Liver (tissue), 9 donors: ENCODE measurements around the gene TP53INP2. TPM values are rescaled to one million over a fixed set of nuclear protein-coding genes. Genes with fewer than 3 reads are reported as not detected.

Experiments used
- DNase-seq: peaks from one replicate; pipeline ENCODE4 v3.0.0-alpha.2; 2017; ENCODE audit warnings: low spot score
- H3K27ac ChIP-seq, 2 donors: one replicate each; pipeline ENCODE4 v1.7.0; 2013; ENCODE audit warnings: inconsistent platforms in 2 of 2, low read length in 2 of 2, control low read depth in 1 of 2, low read depth in 1 of 2, mild to moderate bottlenecking in 1 of 2
- H3K27me3 ChIP-seq, 4 donors: one replicate each; pipeline versions ENCODE4 v1.6.1 to v1.7.0; 2013; ENCODE audit warnings: low read length in 3 of 4, inconsistent platforms in 1 of 4, mild to moderate bottlenecking in 1 of 4, moderate library complexity in 1 of 4; ENCODE audit not compliant: control insufficient read depth in 4 of 4, insufficient read depth in 4 of 4
- H3K36me3 ChIP-seq, 4 donors: one replicate each; pipeline versions ENCODE4 v1.6.1 to v1.7.0; 2013; ENCODE audit warnings: low read length in 3 of 4, mild to moderate bottlenecking in 3 of 4, low read depth in 1 of 4, moderate library complexity in 1 of 4; ENCODE audit not compliant: control insufficient read depth in 4 of 4, insufficient read depth in 3 of 4
- H3K4me1 ChIP-seq, 4 donors: one replicate each; pipeline versions ENCODE4 v1.6.1 to v1.7.0; 2013; ENCODE audit warnings: low read length in 3 of 4, mild to moderate bottlenecking in 3 of 4, moderate library complexity in 1 of 4; ENCODE audit not compliant: control insufficient read depth in 4 of 4, insufficient read depth in 4 of 4
- H3K4me3 ChIP-seq, 3 donors: one replicate each; pipeline versions ENCODE4 v1.6.1 to v1.7.0; 2013; ENCODE audit warnings: low read length in 3 of 3, control low read depth in 1 of 3, low read depth in 1 of 3, mild to moderate bottlenecking in 1 of 3
- H3K9ac ChIP-seq, 2 donors: one replicate each; pipeline ENCODE4 v1.7.0; 2013; ENCODE audit warnings: low read length in 2 of 2, mild to moderate bottlenecking in 2 of 2, moderate library complexity in 2 of 2, control low read depth in 1 of 2, low read depth in 1 of 2
- H3K9me3 ChIP-seq, 4 donors: one replicate each; pipeline versions ENCODE4 v1.6.1 to v1.7.0; 2013; ENCODE audit warnings: low read length in 3 of 4; ENCODE audit not compliant: control insufficient read depth in 4 of 4
- CTCF ChIP-seq: fragments of 150-350 bp; IDR thresholded peaks from 2 replicates; pipeline ENCODE4 v1.5.1; 2017; ENCODE audit warnings: improper control_type of control experiment, low read depth, low read length; ENCODE audit not compliant: missing input control
- FOXA1 ChIP-seq: IDR thresholded peaks from 2 replicates; pipeline ENCODE4 v1.6.1; 2016; ENCODE audit warnings: antibody characterized with exemption
- FOXA2 ChIP-seq: IDR thresholded peaks from 2 replicates; pipeline ENCODE4 v1.6.1; 2016; ENCODE audit warnings: antibody characterized with exemption
- GABPA ChIP-seq, 2 donors: IDR thresholded peaks in 1 of 2; conservative IDR thresholded peaks in 1 of 2; 2 replicates each; pipeline ENCODE4 v1.6.1; 2016; ENCODE audit warnings: antibody characterized with exemption in 2 of 2, mild to moderate bottlenecking in 1 of 2, moderate library complexity in 1 of 2
- HNF4A ChIP-seq, 2 donors: conservative IDR thresholded peaks; 2 replicates each; pipeline ENCODE4 v1.6.1; 2016; ENCODE audit warnings: antibody characterized with exemption in 2 of 2, mild to moderate bottlenecking in 2 of 2
- HNF4G ChIP-seq: IDR thresholded peaks from 2 replicates; pipeline ENCODE4 v1.6.1; 2016; ENCODE audit warnings: antibody characterized with exemption
- JUND ChIP-seq, 2 donors: IDR thresholded peaks; 2 replicates each; pipeline ENCODE4 v1.6.1; 2016; ENCODE audit warnings: antibody characterized with exemption in 2 of 2
- MAX ChIP-seq: IDR thresholded peaks from 2 replicates; pipeline ENCODE4 v1.6.1; 2016; ENCODE audit warnings: antibody characterized with exemption
- NR2F2 ChIP-seq: IDR thresholded peaks from 2 replicates; pipeline ENCODE4 v1.6.1; 2016; ENCODE audit warnings: antibody characterized with exemption
- RAD21 ChIP-seq, 2 donors: IDR thresholded peaks; 2 replicates each; pipeline ENCODE4 v1.6.1; 2016; ENCODE audit warnings: antibody characterized with exemption in 2 of 2, mild to moderate bottlenecking in 2 of 2
- RXRA ChIP-seq, 2 donors: IDR thresholded peaks; 2 replicates each; pipeline ENCODE4 v1.6.1; 2017 to 2018; ENCODE audit warnings: antibody characterized with exemption in 2 of 2, mild to moderate bottlenecking in 1 of 2
- SP1 ChIP-seq: IDR thresholded peaks from 2 replicates; pipeline ENCODE4 v1.6.1; 2018; ENCODE audit warnings: antibody characterized with exemption, mild to moderate bottlenecking
- TAF1 ChIP-seq: conservative IDR thresholded peaks from 2 replicates; pipeline ENCODE4 v1.6.1; 2016; ENCODE audit warnings: antibody characterized with exemption, mild to moderate bottlenecking
- YY1 ChIP-seq: IDR thresholded peaks from 2 replicates; pipeline ENCODE4 v1.6.1; 2016; ENCODE audit warnings: antibody characterized with exemption, mild to moderate bottlenecking
- whole genome bisulfite sequencing: extraction: QIAGEN DNeasy Blood & Tissue Kit; methylation state at CpG from one replicate; pipeline ENCODE4 v1.1.7; 2013; 5-methylcytosine and 5-hydroxymethylcytosine counted together
- polyA plus RNA-seq, 2 donors: library from polyadenylated mRNA; stranded (reverse) in 1 of 2; unstranded in 1 of 2; fragments of 200-250 nt in 1 of 2; fragments of >200 nt in 1 of 2; fragmentation: Nextera tagmentation in 1 of 2; extraction: Ambion mirVana in 1 of 2; gene quantifications; one replicate each; pipeline versions ENCODE4 v1.2.1 to v1.2.3, GENCODE V29; 2013 to 2015
- total RNA-seq, 2 donors: library from RNA; depleted of rRNA; stranded (reverse); fragments of >200 nt; gene quantifications; one replicate each; pipeline ENCODE4 v1.2.3, GENCODE V29; 2014
- TF ChIP-seq, protein P1 (sequence below): IDR thresholded peaks from 2 replicates; pipeline ENCODE4 v1.6.1; 2016; ENCODE audit warnings: antibody characterized with exemption
- donor health status: healthy.
- donor health status: healthy.
- donor health status: healthy.
- donor health status: healthy.
- donor health status: healthy.

Gene TP53INP2
- total and polyA plus RNA-seq, 4 donors = 3.0 to 14.5 (median 7.0) TPM

GRCh38 chr20:34675561-34675960, 28.6 kb upstream of the TP53INP2 start:
- H3K4me1 ChIP-seq = peaks cover 3 to 11% (median 9%) of the 10 kb centered on the region in 4 donors
- no peaks in the 10 kb centered on the region for H3K36me3 ChIP-seq
- no peak for TF ChIP-seq CTCF
- TF ChIP-seq FOXA2 = no peak
- TF ChIP-seq MAX = no peak
- no peak overlapping the region for H3K4me3 ChIP-seq
- H3K9ac ChIP-seq = no peak overlapping the region
- no peak overlapping the region for H3K27ac ChIP-seq
- DNase-seq = no peak
- H3K9me3 ChIP-seq = no peaks in the 10 kb centered on the region
- WGBS = 43% methylated on average over 3 of the region's 3 CpGs
- no peaks in the 10 kb centered on the region for H3K27me3 ChIP-seq

GRCh38 chr20:34675993-34676641, 28.0 kb upstream of the TP53INP2 start:
- H3K36me3 ChIP-seq = no peaks in the 10 kb centered on the region
- peak overlapping the region; percentile 4 to 71 for H3K9ac ChIP-seq
- H3K27me3 ChIP-seq = no peaks in the 10 kb centered on the region
- WGBS = under 1% methylated on average over 14 of the region's 14 CpGs
- peak overlapping the region; percentile 86 to 89 for H3K27ac ChIP-seq
- no peak for TF ChIP-seq HNF4A (conservative IDR thresholded peaks at IDR 0.05)
- TF ChIP-seq NR2F2 = no peak
- TF ChIP-seq CTCF = no peak
- no peaks in the 10 kb centered on the region for H3K9me3 ChIP-seq
- peak overlapping the region; percentile 73 to 94 (median 94) for H3K4me3 ChIP-seq
- DNase-seq = no peak
- H3K4me1 ChIP-seq = peaks cover 3 to 11% (median 9%) of the 10 kb centered on the region in 4 donors

GRCh38 chr20:34676642-34677373, 27.3 kb upstream of the TP53INP2 start, which contains the start of gene PIGU:
TSS of gene PIGU (minus strand) at chr20:34677092. CDS start at chr20:34677085, 7 bp downstream.
- Histone ChIP-seq H3K4me3 (peak within 1 kb of the TSS; percentile 81 to 94 (median 94)), H3K27me3 (no peaks in the 10 kb centered on the region), H3K27ac (peak within 1 kb of the TSS; percentile 86 to 89), H3K9me3 (no peaks in the 10 kb centered on the region), H3K9ac (peak within 1 kb of the TSS; percentile 47 to 71), H3K36me3 (no peaks in the 10 kb centered on the region), H3K4me1 (peaks cover 3 to 11% (median 9%) of the 10 kb centered on the region in 4 donors)
- WGBS = under 1% methylated on average over 64 of the region's 64 CpGs
- peak; percentile 93 for DNase-seq
- TF ChIP-seq RAD21 (IDR thresholded peaks at IDR 0.05) = peak; percentile 51 to 65
- no peak for TF ChIP-seq HNF4A (conservative IDR thresholded peaks at IDR 0.05)
- peak; percentile 70 to 89 for TF ChIP-seq RXRA (IDR thresholded peaks at IDR 0.05)
- TF ChIP-seq, protein P1, sequence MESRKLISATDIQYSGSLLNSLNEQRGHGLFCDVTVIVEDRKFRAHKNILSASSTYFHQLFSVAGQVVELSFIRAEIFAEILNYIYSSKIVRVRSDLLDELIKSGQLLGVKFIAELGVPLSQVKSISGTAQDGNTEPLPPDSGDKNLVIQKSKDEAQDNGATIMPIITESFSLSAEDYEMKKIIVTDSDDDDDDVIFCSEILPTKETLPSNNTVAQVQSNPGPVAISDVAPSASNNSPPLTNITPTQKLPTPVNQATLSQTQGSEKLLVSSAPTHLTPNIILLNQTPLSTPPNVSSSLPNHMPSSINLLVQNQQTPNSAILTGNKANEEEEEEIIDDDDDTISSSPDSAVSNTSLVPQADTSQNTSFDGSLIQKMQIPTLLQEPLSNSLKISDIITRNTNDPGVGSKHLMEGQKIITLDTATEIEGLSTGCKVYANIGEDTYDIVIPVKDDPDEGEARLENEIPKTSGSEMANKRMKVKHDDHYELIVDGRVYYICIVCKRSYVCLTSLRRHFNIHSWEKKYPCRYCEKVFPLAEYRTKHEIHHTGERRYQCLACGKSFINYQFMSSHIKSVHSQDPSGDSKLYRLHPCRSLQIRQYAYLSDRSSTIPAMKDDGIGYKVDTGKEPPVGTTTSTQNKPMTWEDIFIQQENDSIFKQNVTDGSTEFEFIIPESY = no peak
- peak; percentile 15 for TF ChIP-seq CTCF
- peak in 1 of 2 donors; percentile 13 for TF ChIP-seq JUND (IDR thresholded peaks at IDR 0.05)
- peak; percentile 96 for TF ChIP-seq YY1
- peak in 1 of 2 donors; percentile 72 for TF ChIP-seq GABPA (IDR thresholded peaks at IDR 0.05 in 1 of 2, conservative IDR thresholded peaks at IDR 0.05 in 1 of 2)
- no peak for TF ChIP-seq HNF4G
- no peak for TF ChIP-seq FOXA2
- peak; percentile 52 for TF ChIP-seq MAX
- peak; percentile 65 for TF ChIP-seq SP1
- no peak for TF ChIP-seq FOXA1
- TF ChIP-seq TAF1 = peak; percentile 64
